ENCODE measurements around the gene AGAP1. TPM values are rescaled to one million over a fixed set of nuclear protein-coding genes. Genes with fewer than 3 reads are reported as not detected.
A peak's percentile ranks its signal among the peaks of the same experiment; 100 is the strongest.

The AGAP1 gene
- total and polyA plus RNA-seq, 10 donors: 1.1 to 26.6 (median 11.3) TPM

- 64 to 89% (median 78%) methylated on average over 2 of the region's 2 CpGs for WGBS, 5 donors
- DNase-seq: no peak
- TF ChIP-seq POLR2AphosphoS5 (IDR thresholded peaks at IDR 0.05) (no peak), CTCF (IDR thresholded peaks at IDR 0.05 in 8 of 11, conservative IDR thresholded peaks at IDR 0.05 in 3 of 11) (no peak), POLR2A (IDR thresholded peaks at IDR 0.05) (no peak)
- intact Hi-C loops (cut with DNase I; ENCODE audit: low total_unique reads): no loop called here
- no peaks in the 10 kb centered on the region for H3K27me3 ChIP-seq (replicated peaks in 1 of 7)
- no peak overlapping the region for H3K4me3 ChIP-seq
- H3K4me1 ChIP-seq: no peaks in the 10 kb centered on the region
- H3K9me3 ChIP-seq: peaks cover 0 to 5% (median 0%) of the 10 kb centered on the region in 8 donors
- H3K27ac ChIP-seq: no peak overlapping the region
- H3K36me3 ChIP-seq: no peaks in the 10 kb centered on the region
These were observed 326.7 kb downstream of the AGAP1 start for GRCh38 chr2:235820571-235820970.

GRCh38 chr2:235824331-235824730 is 330.5 kb downstream of the AGAP1 start:
- H3K27ac ChIP-seq: no peak overlapping the region
- no peak for TF ChIP-seq POLR2AphosphoS5 (IDR thresholded peaks at IDR 0.05)
- TF ChIP-seq CTCF (IDR thresholded peaks at IDR 0.05 in 8 of 11, conservative IDR thresholded peaks at IDR 0.05 in 3 of 11): no peak
- TF ChIP-seq POLR2A (IDR thresholded peaks at IDR 0.05): no peak
- DNase-seq: no peak
- H3K4me1 ChIP-seq: peaks cover 0 to 14% (median 0%) of the 10 kb centered on the region in 6 donors
- intact Hi-C loops (cut with DNase I; ENCODE audit: low total_unique reads): no loop called here
- no peaks in the 10 kb centered on the region for H3K27me3 ChIP-seq (replicated peaks in 1 of 7)
- no peak overlapping the region for H3K4me3 ChIP-seq
- H3K9me3 ChIP-seq: peaks cover 0 to 5% (median 0%) of the 10 kb centered on the region in 8 donors
- H3K36me3 ChIP-seq: no peaks in the 10 kb centered on the region
- 88 to 96% (median 92%) methylated on average over 3 of the region's 3 CpGs for WGBS, 5 donors

GRCh38 chr2:235825946-235826345 is 332.1 kb downstream of the AGAP1 start:
- intact Hi-C loops (cut with DNase I; ENCODE audit: low total_unique reads): no loop called here
- Histone ChIP-seq H3K9me3 (peaks cover 0 to 5% (median 0%) of the 10 kb centered on the region in 8 donors), H3K27me3 (replicated peaks in 1 of 7) (no peaks in the 10 kb centered on the region), H3K4me3 (no peak overlapping the region), H3K27ac (no peak overlapping the region), H3K36me3 (no peaks in the 10 kb centered on the region), H3K4me1 (peaks cover 0 to 14% (median 0%) of the 10 kb centered on the region in 6 donors)
- DNase-seq: no peak
- TF ChIP-seq CTCF (IDR thresholded peaks at IDR 0.05 in 8 of 11, conservative IDR thresholded peaks at IDR 0.05 in 3 of 11): no peak
- TF ChIP-seq POLR2AphosphoS5 (IDR thresholded peaks at IDR 0.05): no peak
- TF ChIP-seq POLR2A (IDR thresholded peaks at IDR 0.05): no peak
- 86 to 95% (median 93%) methylated on average over 6 of the region's 6 CpGs for WGBS, 5 donors

- no peak overlapping the region for H3K27ac ChIP-seq
- H3K9me3 ChIP-seq: peaks cover 0 to 5% (median 0%) of the 10 kb centered on the region in 8 donors
- intact Hi-C loops (cut with DNase I; ENCODE audit: low total_unique reads): no loop called here
- TF ChIP-seq POLR2A (IDR thresholded peaks at IDR 0.05) (no peak), CTCF (IDR thresholded peaks at IDR 0.05 in 8 of 11, conservative IDR thresholded peaks at IDR 0.05 in 3 of 11) (no peak), POLR2AphosphoS5 (IDR thresholded peaks at IDR 0.05) (no peak)
- no peaks in the 10 kb centered on the region for H3K36me3 ChIP-seq
- H3K4me1 ChIP-seq: peaks cover 0 to 14% (median 0%) of the 10 kb centered on the region in 6 donors
- peak; percentile 48 for DNase-seq
- no peaks in the 10 kb centered on the region for H3K27me3 ChIP-seq (replicated peaks in 1 of 7)
- no peak overlapping the region for H3K4me3 ChIP-seq
- WGBS, 5 donors: 61 to 82% (median 71%) methylated on average over 9 of the region's 9 CpGs
These were observed 333.0 kb downstream of the AGAP1 start for GRCh38 chr2:235826826-235827225.

All from spleen (tissue), 11 donors.